HepG2 (cell line): ENCODE measurements around the gene ZNF483. TPM values are rescaled to one million over a fixed set of nuclear protein-coding genes. Genes with fewer than 3 reads are reported as not detected.

Experiments used
- ATAD3A ChIP-seq: sonication (generic); formaldehyde crosslinking; IDR thresholded peaks from 2 replicates; pipeline ENCODE4 v1.4.0; 2020; ENCODE audit warnings: missing genetic modification reagents
- CEBPG ChIP-seq: IDR thresholded peaks from 2 replicates; pipeline ENCODE4 v1.6.1; 2016
- KAT8 ChIP-seq: IDR thresholded peaks from 2 replicates; pipeline ENCODE4 v1.6.1; 2016; ENCODE audit warnings: missing genetic modification reagents, missing compliant biosample characterization
- KDM5B ChIP-seq: sonication (generic); formaldehyde crosslinking; IDR thresholded peaks from 2 replicates; pipeline ENCODE4 v1.4.0; 2020; ENCODE audit warnings: missing genetic modification reagents, mild to moderate bottlenecking, borderline replicate concordance
- KLF16 ChIP-seq, 2 experiments: sonication (generic) in 1 of 2; formaldehyde crosslinking in 1 of 2; IDR thresholded peaks; 2 replicates each; pipeline versions ENCODE4 v1.6.1 to v1.8.0; 2016 to 2023; ENCODE audit warnings: missing genetic modification reagents in 2 of 2, missing compliant biosample characterization in 1 of 2
- PCBP1 ChIP-seq: fragments of 200-400 bp; formaldehyde crosslinking; IDR thresholded peaks from 2 replicates; pipeline ENCODE4 v1.6.1; 2017; ENCODE audit warnings: mild to moderate bottlenecking, low read depth, low read length, borderline replicate concordance
- SP4 ChIP-seq: sonication (generic); formaldehyde crosslinking; IDR thresholded peaks from 2 replicates; pipeline ENCODE4 v1.8.1; 2023; ENCODE audit warnings: mild to moderate bottlenecking, missing genetic modification reagents
- SRY ChIP-seq: sonication (generic); formaldehyde crosslinking; IDR thresholded peaks from 2 replicates; pipeline ENCODE4 v1.8.0; 2022; ENCODE audit warnings: mild to moderate bottlenecking, missing genetic modification reagents
- ZIK1 ChIP-seq: sonication (generic); formaldehyde crosslinking; IDR thresholded peaks from 2 replicates; pipeline ENCODE4 v1.5.0; 2020; ENCODE audit warnings: mild to moderate bottlenecking, low read depth, missing genetic modification reagents, borderline replicate concordance
- ZNF143 ChIP-seq: sonication (generic); formaldehyde crosslinking; IDR thresholded peaks from 2 replicates; pipeline ENCODE4 v1.4.0; 2020; ENCODE audit warnings: missing genetic modification reagents
- ZNF264 ChIP-seq: sonication (generic); formaldehyde crosslinking; IDR thresholded peaks from 2 replicates; pipeline ENCODE4 v1.4.0; 2020; ENCODE audit warnings: missing genetic modification reagents
- ZNF761 ChIP-seq: sonication (generic); formaldehyde crosslinking; conservative IDR thresholded peaks from 2 replicates; pipeline ENCODE4 v1.4.0; 2020; ENCODE audit warnings: mild to moderate bottlenecking, missing genetic modification reagents
- ZSCAN22 ChIP-seq: sonication (generic); formaldehyde crosslinking; IDR thresholded peaks from 2 replicates; pipeline ENCODE4 v1.4.0; 2020; ENCODE audit warnings: mild to moderate bottlenecking, missing genetic modification reagents
- polyA plus RNA-seq, 8 experiments: library from polyadenylated mRNA; depleted of rRNA in 3 of 8; stranded (reverse) in 7 of 8; unstranded in 1 of 8; fragments of >200 nt; fragmentation: Illumina TruSeq in 4 of 8; extraction: Trizol in 4 of 8; gene quantifications; 2 replicates each; pipeline versions ENCODE4 v1.2.1 to v1.2.3, GENCODE V29; 2011 to 2016; ENCODE audit warnings: low read depth in 4 of 8, missing spikeins in 1 of 8, mixed read lengths in 1 of 8; ENCODE audit not compliant: insufficient read depth in 1 of 8
- total RNA-seq, 5 experiments: library from RNA; depleted of rRNA; stranded (reverse); fragments of >200 nt; fragmentation: Illumina TruSeq; extraction: Trizol; gene quantifications; 2 replicates each; pipeline ENCODE4 v1.2.3, GENCODE V29; 2016; ENCODE audit warnings: low read depth in 1 of 5
- TF ChIP-seq, protein P1 (sequence below): sonication (generic); formaldehyde crosslinking; IDR thresholded peaks from 2 replicates; pipeline ENCODE4 v1.4.0; 2020; ENCODE audit warnings: missing genetic modification reagents
- TF ChIP-seq, protein P2 (sequence below): sonication (generic); formaldehyde crosslinking; IDR thresholded peaks from 2 replicates; pipeline ENCODE4 v1.4.0; 2020; ENCODE audit warnings: mild to moderate bottlenecking, missing genetic modification reagents
- TF ChIP-seq, protein P3 (sequence below): sonication (generic); formaldehyde crosslinking; IDR thresholded peaks from 2 replicates; pipeline ENCODE4 v1.4.0; 2020; ENCODE audit warnings: missing genetic modification reagents
- TF ChIP-seq, protein P4 (sequence below): sonication (generic); formaldehyde crosslinking; IDR thresholded peaks from 2 replicates; pipeline ENCODE4 v1.5.1; 2020; ENCODE audit warnings: missing genetic modification reagents, mild to moderate bottlenecking, borderline replicate concordance
- TF ChIP-seq, protein P5 (sequence below): sonication (generic); formaldehyde crosslinking; IDR thresholded peaks from 2 replicates; pipeline ENCODE4 v1.5.0; 2020; ENCODE audit warnings: missing genetic modification reagents

Gene ZNF483
- total and polyA plus RNA-seq, 2 of the 13 experiments (the other 11 are each of a cell fraction or from before 2014, with no cell fraction given): 2.0 to 9.5 TPM

DNA sequence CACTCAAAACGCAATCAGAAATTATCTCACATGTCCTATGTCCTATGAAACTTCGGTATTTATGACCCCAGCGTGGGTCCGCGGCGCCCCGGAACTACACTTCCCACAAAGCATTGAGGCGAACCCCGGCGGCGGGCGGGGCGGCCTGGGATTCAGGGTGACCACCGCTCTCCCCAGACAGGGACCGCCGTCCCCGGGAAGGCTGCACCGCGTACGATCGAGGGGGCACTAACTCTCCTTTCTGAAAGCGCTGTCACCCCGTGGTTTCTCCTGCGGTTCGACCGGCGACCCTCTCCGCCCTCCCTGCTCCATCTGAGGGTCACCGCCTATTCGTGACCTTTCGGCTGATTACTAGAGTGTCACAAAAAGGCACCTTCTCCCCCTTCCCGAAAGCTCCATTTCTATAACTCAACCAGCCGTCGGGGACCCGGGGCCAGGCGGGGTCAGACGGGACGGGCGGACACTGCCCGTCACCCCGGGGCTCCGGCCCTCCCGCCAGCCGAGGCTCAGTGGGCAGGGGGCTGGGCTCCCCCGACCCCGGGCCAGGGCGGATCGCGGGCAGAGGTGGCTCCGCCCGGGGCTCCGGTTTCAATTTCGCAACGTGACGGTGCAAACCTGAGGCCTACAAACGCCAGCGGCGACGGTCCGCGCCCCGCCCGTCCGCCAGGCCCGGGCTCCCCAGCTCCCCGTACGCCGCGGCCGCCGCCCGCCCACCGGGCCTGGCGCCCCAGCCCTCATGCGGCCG, 42.1 kb upstream of the ZNF483 start (continued):
- TF ChIP-seq, protein P1, sequence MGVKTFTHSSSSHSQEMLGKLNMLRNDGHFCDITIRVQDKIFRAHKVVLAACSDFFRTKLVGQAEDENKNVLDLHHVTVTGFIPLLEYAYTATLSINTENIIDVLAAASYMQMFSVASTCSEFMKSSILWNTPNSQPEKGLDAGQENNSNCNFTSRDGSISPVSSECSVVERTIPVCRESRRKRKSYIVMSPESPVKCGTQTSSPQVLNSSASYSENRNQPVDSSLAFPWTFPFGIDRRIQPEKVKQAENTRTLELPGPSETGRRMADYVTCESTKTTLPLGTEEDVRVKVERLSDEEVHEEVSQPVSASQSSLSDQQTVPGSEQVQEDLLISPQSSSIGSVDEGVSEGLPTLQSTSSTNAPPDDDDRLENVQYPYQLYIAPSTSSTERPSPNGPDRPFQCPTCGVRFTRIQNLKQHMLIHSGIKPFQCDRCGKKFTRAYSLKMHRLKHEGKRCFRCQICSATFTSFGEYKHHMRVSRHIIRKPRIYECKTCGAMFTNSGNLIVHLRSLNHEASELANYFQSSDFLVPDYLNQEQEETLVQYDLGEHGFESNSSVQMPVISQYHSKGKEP: no peak
- TF ChIP-seq, protein P2, sequence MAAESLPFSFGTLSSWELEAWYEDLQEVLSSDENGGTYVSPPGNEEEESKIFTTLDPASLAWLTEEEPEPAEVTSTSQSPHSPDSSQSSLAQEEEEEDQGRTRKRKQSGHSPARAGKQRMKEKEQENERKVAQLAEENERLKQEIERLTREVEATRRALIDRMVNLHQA (CRISPR knock-in tag): no peak
- TF ChIP-seq, protein P3, sequence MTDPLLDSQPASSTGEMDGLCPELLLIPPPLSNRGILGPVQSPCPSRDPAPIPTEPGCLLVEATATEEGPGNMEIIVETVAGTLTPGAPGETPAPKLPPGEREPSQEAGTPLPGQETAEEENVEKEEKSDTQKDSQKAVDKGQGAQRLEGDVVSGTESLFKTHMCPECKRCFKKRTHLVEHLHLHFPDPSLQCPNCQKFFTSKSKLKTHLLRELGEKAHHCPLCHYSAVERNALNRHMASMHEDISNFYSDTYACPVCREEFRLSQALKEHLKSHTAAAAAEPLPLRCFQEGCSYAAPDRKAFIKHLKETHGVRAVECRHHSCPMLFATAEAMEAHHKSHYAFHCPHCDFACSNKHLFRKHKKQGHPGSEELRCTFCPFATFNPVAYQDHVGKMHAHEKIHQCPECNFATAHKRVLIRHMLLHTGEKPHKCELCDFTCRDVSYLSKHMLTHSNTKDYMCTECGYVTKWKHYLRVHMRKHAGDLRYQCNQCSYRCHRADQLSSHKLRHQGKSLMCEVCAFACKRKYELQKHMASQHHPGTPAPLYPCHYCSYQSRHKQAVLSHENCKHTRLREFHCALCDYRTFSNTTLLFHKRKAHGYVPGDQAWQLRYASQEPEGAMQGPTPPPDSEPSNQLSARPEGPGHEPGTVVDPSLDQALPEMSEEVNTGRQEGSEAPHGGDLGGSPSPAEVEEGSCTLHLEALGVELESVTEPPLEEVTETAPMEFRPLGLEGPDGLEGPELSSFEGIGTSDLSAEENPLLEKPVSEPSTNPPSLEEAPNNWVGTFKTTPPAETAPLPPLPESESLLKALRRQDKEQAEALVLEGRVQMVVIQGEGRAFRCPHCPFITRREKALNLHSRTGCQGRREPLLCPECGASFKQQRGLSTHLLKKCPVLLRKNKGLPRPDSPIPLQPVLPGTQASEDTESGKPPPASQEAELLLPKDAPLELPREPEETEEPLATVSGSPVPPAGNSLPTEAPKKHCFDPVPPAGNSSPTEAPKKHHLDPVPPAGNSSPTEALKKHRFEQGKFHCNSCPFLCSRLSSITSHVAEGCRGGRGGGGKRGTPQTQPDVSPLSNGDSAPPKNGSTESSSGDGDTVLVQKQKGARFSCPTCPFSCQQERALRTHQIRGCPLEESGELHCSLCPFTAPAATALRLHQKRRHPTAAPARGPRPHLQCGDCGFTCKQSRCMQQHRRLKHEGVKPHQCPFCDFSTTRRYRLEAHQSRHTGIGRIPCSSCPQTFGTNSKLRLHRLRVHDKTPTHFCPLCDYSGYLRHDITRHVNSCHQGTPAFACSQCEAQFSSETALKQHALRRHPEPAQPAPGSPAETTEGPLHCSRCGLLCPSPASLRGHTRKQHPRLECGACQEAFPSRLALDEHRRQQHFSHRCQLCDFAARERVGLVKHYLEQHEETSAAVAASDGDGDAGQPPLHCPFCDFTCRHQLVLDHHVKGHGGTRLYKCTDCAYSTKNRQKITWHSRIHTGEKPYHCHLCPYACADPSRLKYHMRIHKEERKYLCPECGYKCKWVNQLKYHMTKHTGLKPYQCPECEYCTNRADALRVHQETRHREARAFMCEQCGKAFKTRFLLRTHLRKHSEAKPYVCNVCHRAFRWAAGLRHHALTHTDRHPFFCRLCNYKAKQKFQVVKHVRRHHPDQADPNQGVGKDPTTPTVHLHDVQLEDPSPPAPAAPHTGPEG (CRISPR knock-in tag): no peak; the same call in 1 of the 2 replicates
- TF ChIP-seq, protein P4, sequence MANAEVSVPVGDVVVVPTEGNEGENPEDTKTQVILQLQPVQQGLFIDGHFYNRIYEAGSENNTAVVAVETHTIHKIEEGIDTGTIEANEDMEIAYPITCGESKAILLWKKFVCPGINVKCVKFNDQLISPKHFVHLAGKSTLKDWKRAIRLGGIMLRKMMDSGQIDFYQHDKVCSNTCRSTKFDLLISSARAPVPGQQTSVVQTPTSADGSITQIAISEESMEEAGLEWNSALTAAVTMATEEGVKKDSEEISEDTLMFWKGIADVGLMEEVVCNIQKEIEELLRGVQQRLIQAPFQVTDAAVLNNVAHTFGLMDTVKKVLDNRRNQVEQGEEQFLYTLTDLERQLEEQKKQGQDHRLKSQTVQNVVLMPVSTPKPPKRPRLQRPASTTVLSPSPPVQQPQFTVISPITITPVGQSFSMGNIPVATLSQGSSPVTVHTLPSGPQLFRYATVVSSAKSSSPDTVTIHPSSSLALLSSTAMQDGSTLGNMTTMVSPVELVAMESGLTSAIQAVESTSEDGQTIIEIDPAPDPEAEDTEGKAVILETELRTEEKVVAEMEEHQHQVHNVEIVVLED (CRISPR knock-in tag): no peak
- TF ChIP-seq ZSCAN22 (CRISPR knock-in tag): no peak
- TF ChIP-seq KDM5B (CRISPR knock-in tag): peak; percentile 45; the same call in 1 of the 2 replicates
- TF ChIP-seq ATAD3A (CRISPR knock-in tag): no peak
- TF ChIP-seq PCBP1: no peak
- peak in 1 of 2 experiments; percentile 17; a peak in 1 of 4 replicates for TF ChIP-seq KLF16 (CRISPR knock-in tag; IDR thresholded peaks at IDR 0.05)
- TF ChIP-seq SRY (CRISPR knock-in tag): peak; percentile 77
- TF ChIP-seq ZNF143 (CRISPR knock-in tag): peak; percentile 87
- TF ChIP-seq CEBPG (CRISPR knock-in tag): 0 out of 2 replicates have a peak, but pooled peaks have one; percentile 46
- peak; percentile 34; the same call in 1 of the 2 replicates for TF ChIP-seq KAT8 (CRISPR knock-in tag)
- TF ChIP-seq ZNF761: 0 out of 2 replicates have a peak, but pooled peaks have one; percentile 14
- TF ChIP-seq SP4 (CRISPR knock-in tag): peak; percentile 50
- TF ChIP-seq ZIK1 (CRISPR knock-in tag): 0 out of 2 replicates have a peak, but pooled peaks have one; percentile 61
- TF ChIP-seq ZNF264: no peak
- TF ChIP-seq, protein P5, sequence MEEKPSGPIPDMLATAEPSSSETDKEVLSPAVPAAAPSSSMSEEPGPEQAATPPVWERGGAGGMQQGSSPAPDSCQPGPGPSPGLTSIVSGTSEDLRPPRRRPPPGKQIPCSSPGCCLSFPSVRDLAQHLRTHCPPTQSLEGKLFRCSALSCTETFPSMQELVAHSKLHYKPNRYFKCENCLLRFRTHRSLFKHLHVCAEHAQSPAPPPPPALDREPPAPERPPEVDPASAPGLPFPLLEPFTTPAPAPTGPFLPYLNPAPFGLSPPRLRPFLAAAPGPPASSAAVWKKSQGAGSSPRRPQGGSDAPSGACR (CRISPR knock-in tag): no peak
